ENCODE measurements around the gene MRPL58.

MRPL58 gene

GRCh38 chr17:74971069-74971841 is 41.2 kb upstream of the MRPL58 start:
- H3K4me3 ChIP-seq (ENCODE audit: control insufficient read depth, low read depth, low read length) = no peak overlapping the region
- TF ChIP-seq, protein P1, sequence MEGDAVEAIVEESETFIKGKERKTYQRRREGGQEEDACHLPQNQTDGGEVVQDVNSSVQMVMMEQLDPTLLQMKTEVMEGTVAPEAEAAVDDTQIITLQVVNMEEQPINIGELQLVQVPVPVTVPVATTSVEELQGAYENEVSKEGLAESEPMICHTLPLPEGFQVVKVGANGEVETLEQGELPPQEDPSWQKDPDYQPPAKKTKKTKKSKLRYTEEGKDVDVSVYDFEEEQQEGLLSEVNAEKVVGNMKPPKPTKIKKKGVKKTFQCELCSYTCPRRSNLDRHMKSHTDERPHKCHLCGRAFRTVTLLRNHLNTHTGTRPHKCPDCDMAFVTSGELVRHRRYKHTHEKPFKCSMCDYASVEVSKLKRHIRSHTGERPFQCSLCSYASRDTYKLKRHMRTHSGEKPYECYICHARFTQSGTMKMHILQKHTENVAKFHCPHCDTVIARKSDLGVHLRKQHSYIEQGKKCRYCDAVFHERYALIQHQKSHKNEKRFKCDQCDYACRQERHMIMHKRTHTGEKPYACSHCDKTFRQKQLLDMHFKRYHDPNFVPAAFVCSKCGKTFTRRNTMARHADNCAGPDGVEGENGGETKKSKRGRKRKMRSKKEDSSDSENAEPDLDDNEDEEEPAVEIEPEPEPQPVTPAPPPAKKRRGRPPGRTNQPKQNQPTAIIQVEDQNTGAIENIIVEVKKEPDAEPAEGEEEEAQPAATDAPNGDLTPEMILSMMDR (conservative IDR thresholded peaks at IDR 0.05; ENCODE audit: control insufficient read depth, insufficient read depth, low read depth, low read length) = no peak
- DNase-seq (ENCODE audit: low read depth) = no peak

DNA sequence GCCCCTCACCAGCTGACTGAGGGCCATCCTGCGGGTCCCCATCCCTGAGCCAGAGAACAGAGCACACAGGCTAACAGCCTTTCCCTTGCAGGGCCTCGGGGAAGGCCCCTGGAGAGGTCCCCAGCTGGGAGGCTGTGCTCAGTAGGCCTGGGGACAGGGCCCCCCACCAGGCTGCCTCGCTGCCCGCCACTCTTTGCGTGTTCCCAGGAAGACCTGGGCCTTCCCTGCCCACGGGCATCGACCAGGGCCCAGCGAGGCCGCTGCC is 40.7 kb upstream of the MRPL58 start:
- TF ChIP-seq, protein P1 (conservative IDR thresholded peaks at IDR 0.05; ENCODE audit: control insufficient read depth, insufficient read depth, low read depth, low read length) = no peak
- no peak for DNase-seq (ENCODE audit: low read depth)
- H3K4me3 ChIP-seq (ENCODE audit: control insufficient read depth, low read depth, low read length) = no peak overlapping the region

DNA sequence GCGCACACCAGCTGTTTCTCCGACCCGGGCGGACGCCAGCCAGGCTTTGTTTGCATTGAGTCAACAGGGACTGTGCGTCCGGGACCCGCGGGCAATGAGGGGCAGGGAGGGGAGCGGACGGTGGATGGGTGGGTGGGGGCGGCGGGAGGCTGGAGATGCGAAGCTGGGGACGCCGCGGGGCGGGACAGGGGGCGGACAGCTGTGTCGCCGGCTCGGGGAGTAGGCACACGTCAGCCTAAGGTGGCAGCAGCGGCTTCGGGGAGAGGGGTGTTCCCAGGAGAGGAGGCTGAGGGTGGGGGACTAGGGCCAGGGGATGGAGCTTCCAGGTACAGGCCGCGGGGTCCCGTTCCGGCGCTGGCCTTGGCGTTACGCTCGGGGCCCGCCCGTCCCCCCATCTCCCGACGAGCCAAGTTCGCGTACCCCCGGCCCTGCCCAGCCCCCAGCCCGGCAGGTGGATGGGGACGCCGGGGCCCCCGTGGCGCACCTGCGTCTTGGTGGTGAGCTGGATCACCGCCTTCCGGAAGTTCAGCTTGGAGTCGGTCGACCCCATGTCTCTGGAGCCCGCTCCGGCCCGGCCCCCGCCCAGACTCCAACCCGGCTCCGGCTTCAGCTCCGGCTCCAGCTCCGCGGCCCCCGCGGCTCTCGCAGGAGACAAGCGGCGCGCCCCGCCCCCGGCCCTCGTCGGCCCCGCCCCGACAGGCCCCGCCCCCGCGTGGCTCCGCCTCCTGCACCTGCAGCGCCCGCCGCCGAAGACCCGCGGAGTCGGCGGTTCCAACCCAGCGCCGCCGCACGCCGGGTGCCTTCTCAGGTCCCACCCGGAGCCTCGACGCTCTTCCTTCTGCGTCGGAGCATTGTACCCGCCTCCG is 40.1 kb upstream of the MRPL58 start, which contains the start of gene HID1:
Gene HID1, minus strand, starts transcription at position 653 of the 866 bp plus-strand sequence. Its CDS starts 103 bp downstream, at position 550.
- no peak for DNase-seq (ENCODE audit: low read depth)
- no peak within 1 kb of the TSS for H3K4me3 ChIP-seq (ENCODE audit: control insufficient read depth, low read depth, low read length)

GRCh38 chr17:74972973-74973328 is 39.5 kb upstream of the MRPL58 start:
- TF ChIP-seq, protein P1 (conservative IDR thresholded peaks at IDR 0.05; ENCODE audit: control insufficient read depth, insufficient read depth, low read depth, low read length) = no peak
- no peak for DNase-seq (ENCODE audit: low read depth)
- no peak overlapping the region for H3K4me3 ChIP-seq (ENCODE audit: control insufficient read depth, low read depth, low read length)

More for the DNA sequence above, 40.1 kb upstream of the MRPL58 start, which contains the start of gene HID1:
- TF ChIP-seq, protein P1 (conservative IDR thresholded peaks at IDR 0.05; ENCODE audit: control insufficient read depth, insufficient read depth, low read depth, low read length) = no peak

- TF ChIP-seq, protein P1 (conservative IDR thresholded peaks at IDR 0.05; ENCODE audit: control insufficient read depth, insufficient read depth, low read depth, low read length) = no peak
- H3K4me3 ChIP-seq (ENCODE audit: control insufficient read depth, low read depth, low read length) = no peak overlapping the region
- no peak for DNase-seq (ENCODE audit: low read depth)
Observed at GRCh38 chr17:74975943-74976342, 36.5 kb upstream of the MRPL58 start.

DNA sequence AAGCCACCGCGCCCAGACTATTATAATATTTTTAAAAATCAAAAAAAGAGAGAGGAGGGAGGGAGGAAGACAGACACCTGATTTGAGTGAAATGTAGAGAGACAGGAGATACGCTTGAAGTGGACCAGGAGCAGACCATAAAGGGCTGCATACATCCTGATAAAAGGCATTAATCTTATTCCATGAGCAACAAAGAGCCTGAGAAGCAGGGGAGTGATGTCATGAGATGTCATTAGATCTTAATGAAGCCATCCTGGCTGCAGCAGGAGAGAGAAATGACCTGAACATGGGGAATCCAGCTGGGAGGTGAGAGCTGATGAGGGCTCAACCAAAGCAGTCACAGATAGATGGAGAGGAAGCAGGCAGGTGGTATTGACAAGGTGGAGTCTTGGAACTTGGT is 34.7 kb upstream of the MRPL58 start:
- DNase-seq (ENCODE audit: low read depth) = no peak
- TF ChIP-seq, protein P1 (conservative IDR thresholded peaks at IDR 0.05; ENCODE audit: control insufficient read depth, insufficient read depth, low read depth, low read length) = no peak
- no peak overlapping the region for H3K4me3 ChIP-seq (ENCODE audit: control insufficient read depth, low read depth, low read length)

Measured in fibroblast of mammary gland (primary cell).